Kidney epithelial cell (primary cell): ENCODE results near the gene SUN1. TPM values are rescaled to one million over a fixed set of nuclear protein-coding genes. Genes with fewer than 3 reads are reported as not detected.

Source experiments
- DNase-seq: peaks from one replicate; pipeline ENCODE4 v3.0.0-alpha.2; 2010; ENCODE audit warnings: low read depth
- H3K27me3 ChIP-seq: 2 replicates; pipeline ENCODE4 v1.6.0; 2011; ENCODE audit warnings: low read length; ENCODE audit not compliant: control insufficient read depth, insufficient read depth
- H3K36me3 ChIP-seq: 2 replicates; pipeline ENCODE4 v1.5.1; 2011; ENCODE audit warnings: low read length; ENCODE audit not compliant: control insufficient read depth, insufficient read depth
- H3K4me3 ChIP-seq: 2 replicates; pipeline ENCODE4 v1.5.1; 2011; ENCODE audit warnings: low read depth, mild to moderate bottlenecking, control low read depth, low read length
- total RNA-seq: library from RNA; depleted of rRNA; stranded (reverse); fragments of >200 nt; gene quantifications from 2 replicates; pipeline ENCODE4 v1.2.3, GENCODE V29; 2015
- TF ChIP-seq, protein P1 (sequence below): IDR thresholded peaks from 2 replicates; pipeline ENCODE4 v1.5.1; 2011; ENCODE audit warnings: mild to moderate bottlenecking, moderate library complexity, low read length, control low read depth, inconsistent platforms; ENCODE audit not compliant: insufficient read depth, poor library complexity, severe bottlenecking

Gene SUN1
- total RNA-seq, 1 donor from 2014 or later = 192 TPM

- peaks cover 3% of the 10 kb centered on the region for H3K36me3 ChIP-seq
- H3K4me3 ChIP-seq = no peak overlapping the region
- no peaks in the 10 kb centered on the region for H3K27me3 ChIP-seq
- TF ChIP-seq, protein P1, sequence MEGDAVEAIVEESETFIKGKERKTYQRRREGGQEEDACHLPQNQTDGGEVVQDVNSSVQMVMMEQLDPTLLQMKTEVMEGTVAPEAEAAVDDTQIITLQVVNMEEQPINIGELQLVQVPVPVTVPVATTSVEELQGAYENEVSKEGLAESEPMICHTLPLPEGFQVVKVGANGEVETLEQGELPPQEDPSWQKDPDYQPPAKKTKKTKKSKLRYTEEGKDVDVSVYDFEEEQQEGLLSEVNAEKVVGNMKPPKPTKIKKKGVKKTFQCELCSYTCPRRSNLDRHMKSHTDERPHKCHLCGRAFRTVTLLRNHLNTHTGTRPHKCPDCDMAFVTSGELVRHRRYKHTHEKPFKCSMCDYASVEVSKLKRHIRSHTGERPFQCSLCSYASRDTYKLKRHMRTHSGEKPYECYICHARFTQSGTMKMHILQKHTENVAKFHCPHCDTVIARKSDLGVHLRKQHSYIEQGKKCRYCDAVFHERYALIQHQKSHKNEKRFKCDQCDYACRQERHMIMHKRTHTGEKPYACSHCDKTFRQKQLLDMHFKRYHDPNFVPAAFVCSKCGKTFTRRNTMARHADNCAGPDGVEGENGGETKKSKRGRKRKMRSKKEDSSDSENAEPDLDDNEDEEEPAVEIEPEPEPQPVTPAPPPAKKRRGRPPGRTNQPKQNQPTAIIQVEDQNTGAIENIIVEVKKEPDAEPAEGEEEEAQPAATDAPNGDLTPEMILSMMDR = no peak
- no peak for DNase-seq
Measured at GRCh38 chr7:856444-857095, 24.3 kb downstream of the SUN1 start.

DNA sequence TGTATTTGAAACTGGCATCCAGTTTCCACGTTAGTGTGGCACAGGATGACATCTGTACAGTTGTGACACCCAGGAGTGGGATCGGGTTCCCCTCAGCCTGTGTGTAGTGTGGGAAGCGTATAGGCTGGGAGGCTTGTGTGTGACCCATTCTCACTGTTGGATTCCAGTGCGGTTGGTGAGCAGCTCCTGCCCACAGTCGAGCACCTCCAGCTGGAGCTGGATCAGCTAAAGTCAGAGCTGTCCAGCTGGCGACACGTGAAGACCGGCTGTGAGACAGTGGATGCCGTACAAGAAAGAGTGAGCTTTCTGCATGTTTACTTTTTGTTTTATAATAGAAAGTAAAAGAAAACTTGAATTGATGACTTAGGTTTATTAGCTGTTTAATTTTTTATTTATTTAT lies 25.4 kb downstream of the SUN1 start:
- DNase-seq = no peak
- Histone ChIP-seq H3K36me3 (peaks cover 3% of the 10 kb centered on the region), H3K27me3 (no peaks in the 10 kb centered on the region), H3K4me3 (no peak overlapping the region)
- TF ChIP-seq, protein P1 = no peak

- TF ChIP-seq, protein P1 = no peak
- peaks cover 1% of the 10 kb centered on the region for H3K36me3 ChIP-seq
- no peaks in the 10 kb centered on the region for H3K27me3 ChIP-seq
Measured at GRCh38 chr7:859359-860030, 27.2 kb downstream of the SUN1 start.

GRCh38 chr7:860149-860548 lies 27.9 kb downstream of the SUN1 start:
- no peak for DNase-seq
- TF ChIP-seq, protein P1 = no peak
- peaks cover 1% of the 10 kb centered on the region for H3K36me3 ChIP-seq

More at GRCh38 chr7:859359-860030, 27.2 kb downstream of the SUN1 start:
- no peak overlapping the region for H3K4me3 ChIP-seq
- DNase-seq = no peak

DNA sequence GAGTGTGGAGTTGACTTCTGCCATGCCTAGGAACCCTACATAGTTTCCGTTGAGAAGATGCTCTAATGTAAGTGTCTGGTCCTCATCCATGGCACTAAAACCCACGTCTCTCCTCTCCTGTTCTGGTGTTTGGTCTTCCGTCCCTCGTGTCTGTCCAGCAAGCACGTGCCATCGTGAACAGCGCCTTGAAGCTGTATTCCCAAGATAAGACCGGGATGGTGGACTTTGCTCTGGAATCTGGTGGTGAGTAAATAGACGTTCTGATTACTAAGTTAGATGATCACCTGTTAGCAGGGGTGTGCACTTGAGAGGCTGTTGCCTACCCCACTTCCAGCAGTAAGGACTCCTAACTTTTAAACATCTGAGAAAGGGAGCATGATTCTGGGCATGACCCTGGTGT lies 28.9 kb downstream of the SUN1 start:
- DNase-seq = no peak
- H3K36me3 ChIP-seq = peaks cover 1% of the 10 kb centered on the region
- TF ChIP-seq, protein P1 = no peak
- H3K27me3 ChIP-seq = no peaks in the 10 kb centered on the region
- no peak overlapping the region for H3K4me3 ChIP-seq

More at GRCh38 chr7:860149-860548, 27.9 kb downstream of the SUN1 start:
- no peak overlapping the region for H3K4me3 ChIP-seq
- H3K27me3 ChIP-seq = no peaks in the 10 kb centered on the region
